OCI-LY3 (cell line): ENCODE measurements around the gene METTL8.
"Not testable (repeated sequence)": the region's sequence is repeated elsewhere in the genome, so short reads cannot be mapped to it uniquely, and the experiment has no call there.

Experiments
- CTCF ChIP-seq: fragments of 200-600, 300-600 bp; sonication (generic); IDR thresholded peaks from 2 replicates; pipeline ENCODE4 v1.5.1; 2014; ENCODE audit warnings: antibody characterized with exemption, low read length, low read depth
- EZH2phosphoT487 ChIP-seq: fragments of 200-600 bp; shearing (Covaris generic); IDR thresholded peaks from 2 replicates; pipeline ENCODE4 v1.6.1; 2018; ENCODE audit warnings: antibody characterized with exemption, mixed run types, low read depth

DNA sequence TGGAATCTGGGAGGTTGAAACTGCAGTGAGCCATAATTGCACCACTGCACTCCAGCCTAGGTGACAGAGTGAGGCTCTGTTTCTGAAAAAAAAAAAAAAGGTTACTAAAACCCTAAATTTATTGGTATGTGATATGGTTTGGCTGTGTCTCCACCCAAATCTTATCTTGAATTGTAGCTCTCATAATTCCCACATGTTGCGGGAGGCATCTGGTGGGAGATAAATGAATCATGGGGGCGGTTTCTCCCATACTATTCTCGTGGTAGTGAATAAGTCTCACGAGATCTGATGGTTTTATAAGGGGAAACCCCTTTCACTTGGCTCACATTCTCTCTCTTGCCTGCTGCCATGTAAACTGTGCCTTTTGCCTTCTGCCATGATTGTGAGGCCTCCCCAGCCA lies 19.1 kb downstream of the METTL8 start:
- TF ChIP-seq CTCF, EZH2phosphoT487: not testable (repeated sequence)
